ENCODE results near the gene SAMD10.

The SAMD10 gene

GRCh38 chr20:64011366-64011779 lies 31.9 kb upstream of the SAMD10 start:
- H3K9me3 ChIP-seq: no peaks in the 10 kb centered on the region
- H3K36me3 ChIP-seq: peaks cover 74% of the 10 kb centered on the region
- H3K4me1 ChIP-seq (ENCODE audit: control insufficient read depth in 1 of 2, insufficient read depth in 1 of 2, low read depth in 1 of 2, low read length in 1 of 2): no peaks in the 10 kb centered on the region
- H3K27me3 ChIP-seq: no peaks in the 10 kb centered on the region
- TF ChIP-seq CTCF (IDR thresholded peaks at IDR 0.05): no peak
- no peak overlapping the region for H3K27ac ChIP-seq
- H3K4me3 ChIP-seq (ENCODE audit: low read depth in 1 of 2, low read length in 1 of 2): no peak overlapping the region

- no peaks in the 10 kb centered on the region for H3K9me3 ChIP-seq
- peaks cover 72% of the 10 kb centered on the region for H3K36me3 ChIP-seq
- no peak for TF ChIP-seq CTCF (IDR thresholded peaks at IDR 0.05)
- no peaks in the 10 kb centered on the region for H3K4me1 ChIP-seq (ENCODE audit: control insufficient read depth in 1 of 2, insufficient read depth in 1 of 2, low read depth in 1 of 2, low read length in 1 of 2)
- no peak overlapping the region for H3K4me3 ChIP-seq (ENCODE audit: low read depth in 1 of 2, low read length in 1 of 2)
- no peak overlapping the region for H3K27ac ChIP-seq
- H3K27me3 ChIP-seq: no peaks in the 10 kb centered on the region
Observed at GRCh38 chr20:64010711-64011237, 31.3 kb upstream of the SAMD10 start.

DNA sequence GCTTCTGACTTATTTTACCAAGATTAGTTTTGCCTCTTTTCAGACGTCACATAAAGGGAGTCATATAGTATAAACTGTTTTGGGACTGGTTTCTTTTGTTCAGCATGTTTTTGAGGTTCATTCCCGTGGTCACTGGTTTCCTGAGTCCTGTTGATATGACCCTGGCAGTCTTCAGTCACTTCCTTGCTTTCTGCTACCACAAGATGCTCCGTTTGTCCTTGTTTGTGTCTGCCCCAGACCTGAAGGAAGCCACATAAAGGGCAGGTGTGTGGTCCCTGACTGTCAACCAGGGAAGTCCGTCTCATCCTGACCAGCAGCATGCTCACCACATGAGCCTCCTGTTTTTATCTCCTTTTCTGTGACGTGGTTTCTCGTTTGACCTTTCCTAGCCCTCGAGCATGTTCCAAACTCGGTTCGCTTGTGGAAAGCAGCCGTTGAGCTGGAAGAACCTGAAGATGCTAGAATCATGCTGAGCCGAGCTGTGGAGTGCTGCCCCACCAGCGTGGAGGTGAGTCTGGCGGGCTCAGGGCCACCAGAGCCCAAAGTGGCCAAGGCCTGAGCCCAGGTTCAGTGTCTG lies 30.5 kb upstream of the SAMD10 start:
- Histone ChIP-seq H3K36me3 (peaks cover 71% of the 10 kb centered on the region), H3K27ac (no peak overlapping the region)

DNA sequence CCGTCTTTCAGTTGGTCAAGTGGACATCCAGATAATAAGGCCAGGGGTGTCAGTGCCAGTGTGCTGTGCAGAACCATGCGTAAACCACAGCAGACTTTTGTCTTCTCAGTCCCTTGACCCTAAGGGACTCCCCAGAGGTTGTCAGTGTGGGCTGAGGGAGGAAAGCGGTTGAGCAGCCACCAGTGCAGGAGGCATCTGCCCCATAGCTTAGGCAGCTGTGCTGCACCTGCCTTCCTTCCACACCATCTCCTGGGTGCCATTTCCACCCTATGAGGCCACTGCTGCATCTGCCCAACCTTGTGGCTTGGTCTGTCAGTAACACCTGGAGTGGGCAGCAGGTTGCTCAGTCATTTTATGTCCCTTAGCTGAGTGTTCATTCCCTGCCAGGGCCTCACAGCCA lies 27.5 kb upstream of the SAMD10 start:
- no peak for TF ChIP-seq CTCF (IDR thresholded peaks at IDR 0.05)
- no peaks in the 10 kb centered on the region for H3K9me3 ChIP-seq
- peaks cover 79% of the 10 kb centered on the region for H3K36me3 ChIP-seq
- no peak overlapping the region for H3K27ac ChIP-seq
- no peaks in the 10 kb centered on the region for H3K27me3 ChIP-seq
- no peak overlapping the region for H3K4me3 ChIP-seq (ENCODE audit: low read depth in 1 of 2, low read length in 1 of 2)
- H3K4me1 ChIP-seq (ENCODE audit: control insufficient read depth in 1 of 2, insufficient read depth in 1 of 2, low read depth in 1 of 2, low read length in 1 of 2): no peaks in the 10 kb centered on the region

More for the DNA sequence above, 30.5 kb upstream of the SAMD10 start:
- TF ChIP-seq CTCF (IDR thresholded peaks at IDR 0.05): no peak
- no peaks in the 10 kb centered on the region for H3K4me1 ChIP-seq (ENCODE audit: control insufficient read depth in 1 of 2, insufficient read depth in 1 of 2, low read depth in 1 of 2, low read length in 1 of 2)
- no peaks in the 10 kb centered on the region for H3K27me3 ChIP-seq
- no peak overlapping the region for H3K4me3 ChIP-seq (ENCODE audit: low read depth in 1 of 2, low read length in 1 of 2)
- no peaks in the 10 kb centered on the region for H3K9me3 ChIP-seq

DNA sequence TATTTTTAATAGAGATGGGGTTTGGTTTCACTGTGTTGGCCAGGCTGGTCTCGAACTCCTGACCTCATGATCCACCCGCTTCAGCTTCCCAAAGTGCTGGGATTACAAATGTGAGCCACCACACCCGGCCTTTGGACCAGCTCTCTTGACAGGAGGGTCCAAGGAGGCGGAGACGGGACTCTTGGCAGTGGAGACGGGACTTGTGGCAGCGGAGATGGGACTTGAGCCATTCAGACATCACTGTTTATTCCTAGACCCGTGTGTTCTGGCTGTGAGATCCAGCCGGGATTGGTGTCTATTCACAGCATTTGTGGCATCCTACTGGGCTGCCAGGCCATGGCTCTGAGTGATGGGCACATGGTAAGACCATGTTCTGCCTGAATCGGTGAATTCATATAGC lies 27.0 kb upstream of the SAMD10 start:
- Histone ChIP-seq H3K27me3 (no peaks in the 10 kb centered on the region), H3K4me1 (ENCODE audit: control insufficient read depth in 1 of 2, insufficient read depth in 1 of 2, low read depth in 1 of 2, low read length in 1 of 2) (no peaks in the 10 kb centered on the region), H3K27ac (no peak overlapping the region), H3K9me3 (no peaks in the 10 kb centered on the region), H3K4me3 (ENCODE audit: low read depth in 1 of 2, low read length in 1 of 2) (no peak overlapping the region), H3K36me3 (peaks cover 80% of the 10 kb centered on the region)
- TF ChIP-seq CTCF (IDR thresholded peaks at IDR 0.05): no peak
